Upper lobe of left lung (tissue), 4 donors: ENCODE results near the gene ROBO1.

Experiments
- CTCF ChIP-seq, 6 experiments: fragments of 450-650 bp in 4 of 6; fragments of 200-600 bp in 2 of 6; sonication (generic) in 2 of 6; IDR thresholded peaks; one replicate each; pipeline ENCODE4 v1.5.1; 2016 to 2019; ENCODE audit warnings: antibody characterized with exemption in 6 of 6
- EP300 ChIP-seq, 4 donors: sonication (generic); formaldehyde crosslinking; IDR thresholded peaks; one replicate each; pipeline ENCODE4 v1.5.1; 2017; ENCODE audit warnings: antibody characterized with exemption in 4 of 4, control low read depth in 2 of 4

- TF ChIP-seq EP300 (IDR thresholded peaks at IDR 0.05) (no peak), CTCF (IDR thresholded peaks at IDR 0.05) (no peak)
These were observed 754.8 kb downstream of the ROBO1 start for GRCh38 chr3:79012946-79013362.
